Fibroblast of lung (primary cell): ENCODE results near the gene CC2D1A.

Experiments
- CTCF ChIP-seq, 2 donors: IDR thresholded peaks in 1 of 2; conservative IDR thresholded peaks in 1 of 2; 1 replicate in 1 of 2; 2 replicates in 1 of 2; pipeline ENCODE4 v1.5.1; 2011 to 2012; ENCODE audit warnings: low read length in 2 of 2, control low read depth in 1 of 2, inconsistent platforms in 1 of 2, low read depth in 1 of 2, mild to moderate bottlenecking in 1 of 2
- EZH2 ChIP-seq: IDR thresholded peaks from 2 replicates; pipeline ENCODE4 v1.5.1; 2012; ENCODE audit warnings: low read length, control low read depth, mild to moderate bottlenecking; ENCODE audit errors: missing control alignments

GRCh38 chr19:13934785-13935109 lies 28.7 kb downstream of the CC2D1A start:
- TF ChIP-seq EZH2 (no peak), CTCF (conservative IDR thresholded peaks at IDR 0.05 in 1 of 2, IDR thresholded peaks at IDR 0.05 in 1 of 2; ENCODE audit: low read depth in 1 of 2, low read length in 2 of 2) (no peak)
